ENCODE measurements around the gene SLC45A2. TPM values are rescaled to one million over a fixed set of nuclear protein-coding genes. Genes with fewer than 3 reads are reported as not detected.

The SLC45A2 gene
- total and polyA plus RNA-seq, 2 of the 8 experiments (the other 6 are each of a cell fraction or from before 2014, with no cell fraction given), result 0.09 TPM; not detected in 1

GRCh38 chr5:33975852-33976251, 8.6 kb downstream of the SLC45A2 start (continued):
- no peak for TF ChIP-seq CHD7 (IDR thresholded peaks at IDR 0.05; ENCODE audit: insufficient replicate concordance, low read length)
- no peak for TF ChIP-seq KDM1A (IDR thresholded peaks at IDR 0.05; ENCODE audit: borderline replicate concordance, low read length)
- no peak for TF ChIP-seq PHF8 (conservative IDR thresholded peaks at IDR 0.05; ENCODE audit: low read depth, low read length)
- TF ChIP-seq TAF1 (IDR thresholded peaks at IDR 0.05; ENCODE audit: low read depth, low read length), result no peak
- TF ChIP-seq JUN (IDR thresholded peaks at IDR 0.05; ENCODE audit: low read depth, low read length), result no peak
- TF ChIP-seq KDM5A (IDR thresholded peaks at IDR 0.05; ENCODE audit: low read length), result no peak
- TF ChIP-seq BACH1 (IDR thresholded peaks at IDR 0.05; ENCODE audit: low read length), result no peak
- no peak for TF ChIP-seq SIX5 (IDR thresholded peaks at IDR 0.05; ENCODE audit: low read depth, low read length)
- no peak for TF ChIP-seq MAX (IDR thresholded peaks at IDR 0.05)
- TF ChIP-seq, protein P1, sequence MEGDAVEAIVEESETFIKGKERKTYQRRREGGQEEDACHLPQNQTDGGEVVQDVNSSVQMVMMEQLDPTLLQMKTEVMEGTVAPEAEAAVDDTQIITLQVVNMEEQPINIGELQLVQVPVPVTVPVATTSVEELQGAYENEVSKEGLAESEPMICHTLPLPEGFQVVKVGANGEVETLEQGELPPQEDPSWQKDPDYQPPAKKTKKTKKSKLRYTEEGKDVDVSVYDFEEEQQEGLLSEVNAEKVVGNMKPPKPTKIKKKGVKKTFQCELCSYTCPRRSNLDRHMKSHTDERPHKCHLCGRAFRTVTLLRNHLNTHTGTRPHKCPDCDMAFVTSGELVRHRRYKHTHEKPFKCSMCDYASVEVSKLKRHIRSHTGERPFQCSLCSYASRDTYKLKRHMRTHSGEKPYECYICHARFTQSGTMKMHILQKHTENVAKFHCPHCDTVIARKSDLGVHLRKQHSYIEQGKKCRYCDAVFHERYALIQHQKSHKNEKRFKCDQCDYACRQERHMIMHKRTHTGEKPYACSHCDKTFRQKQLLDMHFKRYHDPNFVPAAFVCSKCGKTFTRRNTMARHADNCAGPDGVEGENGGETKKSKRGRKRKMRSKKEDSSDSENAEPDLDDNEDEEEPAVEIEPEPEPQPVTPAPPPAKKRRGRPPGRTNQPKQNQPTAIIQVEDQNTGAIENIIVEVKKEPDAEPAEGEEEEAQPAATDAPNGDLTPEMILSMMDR (IDR thresholded peaks at IDR 0.05; ENCODE audit: control extremely low read depth in 1 of 3, insufficient read depth in 1 of 3, low read depth in 1 of 3, low read length in 3 of 3), result no peak
